Measurements from ENCODE around the gene UBE2B.

The UBE2B gene

DNA sequence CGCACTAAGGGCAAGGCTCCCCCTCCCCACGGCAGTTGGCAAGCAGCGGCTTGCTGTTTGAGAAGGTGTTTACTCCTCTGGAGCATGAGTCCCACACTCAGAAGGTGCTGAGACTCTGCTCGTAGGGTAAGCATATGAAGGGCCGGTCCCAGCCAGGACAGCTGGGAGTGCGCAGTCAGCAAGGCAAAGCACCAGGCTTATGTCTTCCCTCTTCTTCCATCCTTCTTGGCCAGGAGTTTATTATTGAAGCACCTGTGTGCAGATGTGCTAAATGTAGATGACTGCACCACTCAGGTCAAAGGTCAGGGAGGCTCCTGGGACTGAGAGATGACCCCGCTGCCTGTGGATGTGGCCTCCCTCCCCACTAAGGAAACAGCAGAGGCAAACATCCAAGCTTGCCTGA lies 67.4 kb downstream of the UBE2B start:
- no peak for FAIRE-seq

DNA sequence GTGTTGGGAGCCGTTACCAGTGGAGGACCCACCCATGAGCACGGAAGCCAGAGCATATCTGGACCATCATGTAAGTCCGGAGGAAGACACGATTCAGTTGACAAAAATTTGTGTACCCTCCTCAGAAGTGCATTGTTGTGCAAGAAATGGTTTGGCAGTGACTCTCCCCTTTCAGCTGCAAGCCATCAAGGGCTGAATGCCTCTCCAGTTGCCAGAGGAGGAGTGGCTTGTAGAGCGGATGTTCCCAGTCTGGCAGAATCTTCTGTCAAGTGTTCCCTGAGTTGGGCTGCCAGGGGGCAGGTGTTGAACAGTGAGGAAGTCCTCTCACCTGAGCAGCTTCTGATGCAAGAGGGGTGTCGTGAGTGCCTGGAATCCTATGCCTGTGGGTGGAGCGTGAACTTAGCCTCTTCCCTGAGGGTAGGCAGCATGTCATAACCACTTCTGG lies 67.9 kb downstream of the UBE2B start:
- no peak for FAIRE-seq

DNA sequence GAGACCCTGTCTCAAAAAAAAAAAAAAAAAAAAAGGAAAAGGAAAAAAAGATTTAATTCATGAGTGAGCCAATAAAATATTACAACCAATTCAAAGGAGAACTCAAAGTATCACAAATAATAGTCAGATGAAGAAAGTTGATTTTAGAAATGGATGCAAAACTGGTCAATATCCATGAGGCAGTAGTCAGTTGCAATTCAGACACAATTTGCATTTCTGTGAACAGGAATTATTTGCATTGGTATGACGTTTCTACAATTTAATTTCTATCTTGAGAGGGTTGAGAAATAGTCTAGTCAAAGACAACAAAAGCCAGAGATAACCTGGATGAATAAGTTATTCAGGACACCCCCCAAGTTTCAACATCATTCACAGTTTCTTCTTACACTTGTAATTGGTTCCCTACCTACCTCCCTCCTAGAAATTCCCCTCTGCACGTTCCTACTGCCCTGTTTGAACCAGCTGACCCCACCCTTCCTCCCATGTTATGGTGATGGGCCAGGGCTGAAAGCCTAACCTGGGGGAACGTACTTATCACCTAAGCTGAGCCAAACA lies 68.9 kb downstream of the UBE2B start:
- no peak for FAIRE-seq
